K562 (cell line): ENCODE results near the gene COPB2. TPM values are rescaled to one million over a fixed set of nuclear protein-coding genes. Genes with fewer than 3 reads are reported as not detected.
A peak's percentile ranks its signal among the peaks of the same experiment; 100 is the strongest.

Experiments used
- ATF7 ChIP-seq: fragments of 450-650 bp; IDR thresholded peaks from 2 replicates; pipeline ENCODE4 v1.7.1; 2014; ENCODE audit warnings: mild to moderate bottlenecking, moderate library complexity
- CC2D1A ChIP-seq: fragments of 450-650 bp; IDR thresholded peaks from 2 replicates; pipeline ENCODE4 v1.6.1; 2017; ENCODE audit warnings: mild to moderate bottlenecking
- DPF2 ChIP-seq: fragments of 450-650 bp; IDR thresholded peaks from 2 replicates; pipeline ENCODE4 v1.6.1; 2016
- E2F8 ChIP-seq: fragments of 450-650 bp; IDR thresholded peaks from 2 replicates; pipeline ENCODE4 v1.7.1; 2018; ENCODE audit warnings: mild to moderate bottlenecking, low read depth; ENCODE audit not compliant: partially characterized antibody
- ELF1 ChIP-seq: fragments of 200-800 bp; sonication (Bioruptor generic); IDR thresholded peaks from 2 replicates; pipeline ENCODE4 v1.6.1; 2016; ENCODE audit warnings: missing genetic modification characterization, missing compliant biosample characterization
- ETV1 ChIP-seq: fragments of 450-650 bp; conservative IDR thresholded peaks from 2 replicates; pipeline ENCODE4 v1.6.1; 2016; ENCODE audit warnings: missing genetic modification characterization, control low read depth, low read depth, missing compliant biosample characterization
- FOXJ3 ChIP-seq: sonication (generic); formaldehyde crosslinking; IDR thresholded peaks from 2 replicates; pipeline ENCODE4 v1.4.0; 2020; ENCODE audit warnings: mild to moderate bottlenecking, missing genetic modification reagents
- FOXK1 ChIP-seq: sonication (generic); formaldehyde crosslinking; IDR thresholded peaks from 2 replicates; pipeline ENCODE4 v1.8.0; 2022; ENCODE audit warnings: missing genetic modification reagents, mild to moderate bottlenecking, borderline replicate concordance
- LEF1 ChIP-seq: fragments of 450-650 bp; IDR thresholded peaks from 2 replicates; pipeline ENCODE4 v1.6.1; 2016; ENCODE audit warnings: mild to moderate bottlenecking
- MNT ChIP-seq, 2 experiments: fragments of 450-650 bp; conservative IDR thresholded peaks; 2 replicates each; pipeline ENCODE4 v1.6.1; 2017; ENCODE audit warnings: mild to moderate bottlenecking in 2 of 2, moderate library complexity in 2 of 2
- MTA1 ChIP-seq: fragments of 450-650 bp; IDR thresholded peaks from 2 replicates; pipeline ENCODE4 v1.6.1; 2017; ENCODE audit warnings: borderline replicate concordance
- NCOA2 ChIP-seq, 2 experiments: fragments of 450-650 bp; IDR thresholded peaks; 2 replicates each; pipeline ENCODE4 v1.6.1; 2018; ENCODE audit warnings: mild to moderate bottlenecking in 2 of 2, moderate library complexity in 1 of 2; ENCODE audit not compliant: partially characterized antibody in 2 of 2
- NFRKB ChIP-seq: fragments of 450-650 bp; IDR thresholded peaks from 2 replicates; pipeline ENCODE4 v1.6.1; 2016; ENCODE audit warnings: low read depth
- NR3C1 ChIP-seq: sonication (generic); formaldehyde crosslinking; IDR thresholded peaks from 2 replicates; pipeline ENCODE4 v1.8.1; 2022; ENCODE audit warnings: missing genetic modification reagents
- NRF1 ChIP-seq, 2 experiments: fragments of 450-650 bp; IDR thresholded peaks in 1 of 2; conservative IDR thresholded peaks in 1 of 2; 2 replicates each; pipeline ENCODE4 v1.6.1; 2014; ENCODE audit warnings: mild to moderate bottlenecking in 2 of 2
- POLR2G ChIP-seq: fragments of 200-400 bp; formaldehyde crosslinking; IDR thresholded peaks from 2 replicates; pipeline ENCODE4 v1.6.1; 2017; ENCODE audit warnings: low read depth, mild to moderate bottlenecking, antibody characterized with exemption, low read length, moderate library complexity
- SAP30 ChIP-seq: fragments of 200-600 bp; sonication (generic); IDR thresholded peaks from 2 replicates; pipeline ENCODE4 v1.6.1; 2012; ENCODE audit warnings: borderline replicate concordance, low read depth, mild to moderate bottlenecking, moderate library complexity, low read length, control low read depth, inconsistent platforms; ENCODE audit not compliant: insufficient read depth, poor library complexity, severe bottlenecking
- SMARCE1 ChIP-seq: fragments of 450-650 bp; IDR thresholded peaks from 2 replicates; pipeline ENCODE4 v1.7.1; 2016; ENCODE audit warnings: mild to moderate bottlenecking
- SOX6 ChIP-seq: fragments of 450-650 bp; IDR thresholded peaks from 2 replicates; pipeline ENCODE4 v1.6.1; 2014; ENCODE audit warnings: mild to moderate bottlenecking
- THRAP3 ChIP-seq: fragments of 450-650 bp; IDR thresholded peaks from 2 replicates; pipeline ENCODE4 v1.6.1; 2016; ENCODE audit warnings: mild to moderate bottlenecking, inconsistent platforms, borderline replicate concordance
- ZBTB5 ChIP-seq: fragments of 450-650 bp; IDR thresholded peaks from 2 replicates; pipeline ENCODE4 v1.6.1; 2017; ENCODE audit warnings: antibody characterized with exemption
- ZNF324 ChIP-seq: fragments of 250-450 bp; sonication (Bioruptor Pico); IDR thresholded peaks from 2 replicates; pipeline ENCODE4 v1.4.0; 2020; ENCODE audit warnings: mild to moderate bottlenecking
- polyA plus RNA-seq, 8 experiments: library from polyadenylated mRNA; depleted of rRNA in 4 of 8; stranded (reverse) in 5 of 8; unstranded in 3 of 8; fragments of >200 nt; fragmentation: Nextera tagmentation in 2 of 8; fragmentation: Illumina TruSeq in 1 of 8; extraction: Ambion mirVana in 2 of 8; extraction: Trizol in 1 of 8; gene quantifications; 2 replicates each; pipeline versions ENCODE4 v1.2.1 to v1.2.3, GENCODE V29; 2011 to 2014; ENCODE audit warnings: inconsistent platforms in 1 of 8, missing spikeins in 1 of 8
- total RNA-seq, 7 experiments: library from RNA; depleted of rRNA in 6 of 7; stranded (reverse); fragments of >200 nt in 6 of 7; fragmentation: Illumina TruSeq in 2 of 7; extraction: Trizol in 2 of 7; gene quantifications; 2 replicates each; pipeline versions ENCODE4 v1.2.1 to v1.2.3, GENCODE V29; 2011 to 2021; ENCODE audit warnings: low replicate concordance in 1 of 7

The COPB2 gene
- total and polyA plus RNA-seq, 9 of the 15 experiments (the other 6 are each of a cell fraction or from before 2014, with no cell fraction given), result 64.3 to 189 (median 130) TPM

- TF ChIP-seq MNT (conservative IDR thresholded peaks at IDR 0.05), result peak; percentile 76 to 83
- no peak for TF ChIP-seq SAP30
- TF ChIP-seq ETV1 (tag), result peak; percentile 86
- no peak for TF ChIP-seq E2F8
- 0 out of 2 replicates have a peak, but pooled peaks have one; percentile 45 for TF ChIP-seq NFRKB
- peak; percentile 89 for TF ChIP-seq SOX6
- TF ChIP-seq LEF1, result peak; percentile 82
- no peak for TF ChIP-seq POLR2G
- TF ChIP-seq CC2D1A, result peak; percentile 18; the same call in 1 of the 2 replicates
- no peak for TF ChIP-seq FOXK1 (CRISPR knock-in tag)
- TF ChIP-seq ZNF324, result no peak
- TF ChIP-seq MTA1, result peak; percentile 69; the same call in 1 of the 2 replicates
- 0 out of 2 replicates have a peak, but pooled peaks have one; percentile 46 for TF ChIP-seq ATF7
- no peak for TF ChIP-seq NR3C1 (CRISPR knock-in tag)
- peak in 1 of 2 experiments; percentile 53 for TF ChIP-seq NCOA2 (IDR thresholded peaks at IDR 0.05; ENCODE audit: partially characterized antibody in 2 of 2)
- no peak for TF ChIP-seq ZBTB5
- TF ChIP-seq ELF1 (tag), result no peak
- no peak for TF ChIP-seq FOXJ3 (CRISPR knock-in tag)
- TF ChIP-seq NRF1 (conservative IDR thresholded peaks at IDR 0.05 in 1 of 2, IDR thresholded peaks at IDR 0.05 in 1 of 2), result peak in 1 of 2 experiments; percentile 15; a peak in 2 of 4 replicates
- peak; percentile 99 for TF ChIP-seq SMARCE1
- no peak for TF ChIP-seq THRAP3
- peak; percentile 99 for TF ChIP-seq DPF2
Measured at GRCh38 chr3:139339219-139339906, 50.1 kb downstream of the COPB2 start (continued).
